Measurements from ENCODE around the gene TRAF2.

DNA sequence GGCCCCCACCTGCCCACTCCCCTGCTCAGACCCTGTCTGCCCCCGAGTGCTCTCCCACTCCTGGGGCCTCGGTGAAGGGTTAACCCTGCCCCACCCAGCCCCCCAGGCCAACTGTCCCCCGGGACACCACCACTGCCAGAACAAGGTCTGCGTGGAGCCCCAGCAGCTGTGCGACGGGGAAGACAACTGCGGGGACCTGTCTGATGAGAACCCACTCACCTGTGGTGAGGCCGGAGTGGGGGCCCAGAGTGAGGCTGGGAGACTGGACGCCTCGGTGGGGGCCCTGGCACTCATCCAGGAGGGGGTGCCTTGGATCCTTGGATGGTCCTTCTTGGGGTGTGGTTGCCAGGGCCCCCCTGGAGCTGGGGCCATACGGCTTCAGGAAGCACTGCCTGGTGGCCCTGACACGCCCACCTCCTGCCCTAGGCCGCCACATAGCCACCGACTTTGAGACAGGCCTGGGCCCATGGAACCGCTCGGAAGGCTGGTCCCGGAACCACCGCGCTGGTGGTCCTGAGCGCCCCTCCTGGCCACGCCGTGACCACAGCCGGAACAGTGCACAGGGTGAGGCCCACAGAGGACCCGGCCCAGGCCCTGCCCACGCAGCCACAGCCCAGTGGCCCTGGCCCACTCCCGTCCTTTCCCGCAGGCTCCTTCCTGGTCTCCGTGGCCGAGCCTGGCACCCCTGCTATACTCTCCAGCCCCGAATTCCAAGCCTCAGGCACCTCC, 32.0 kb upstream of the TRAF2 start:
- TF ChIP-seq, protein P1, sequence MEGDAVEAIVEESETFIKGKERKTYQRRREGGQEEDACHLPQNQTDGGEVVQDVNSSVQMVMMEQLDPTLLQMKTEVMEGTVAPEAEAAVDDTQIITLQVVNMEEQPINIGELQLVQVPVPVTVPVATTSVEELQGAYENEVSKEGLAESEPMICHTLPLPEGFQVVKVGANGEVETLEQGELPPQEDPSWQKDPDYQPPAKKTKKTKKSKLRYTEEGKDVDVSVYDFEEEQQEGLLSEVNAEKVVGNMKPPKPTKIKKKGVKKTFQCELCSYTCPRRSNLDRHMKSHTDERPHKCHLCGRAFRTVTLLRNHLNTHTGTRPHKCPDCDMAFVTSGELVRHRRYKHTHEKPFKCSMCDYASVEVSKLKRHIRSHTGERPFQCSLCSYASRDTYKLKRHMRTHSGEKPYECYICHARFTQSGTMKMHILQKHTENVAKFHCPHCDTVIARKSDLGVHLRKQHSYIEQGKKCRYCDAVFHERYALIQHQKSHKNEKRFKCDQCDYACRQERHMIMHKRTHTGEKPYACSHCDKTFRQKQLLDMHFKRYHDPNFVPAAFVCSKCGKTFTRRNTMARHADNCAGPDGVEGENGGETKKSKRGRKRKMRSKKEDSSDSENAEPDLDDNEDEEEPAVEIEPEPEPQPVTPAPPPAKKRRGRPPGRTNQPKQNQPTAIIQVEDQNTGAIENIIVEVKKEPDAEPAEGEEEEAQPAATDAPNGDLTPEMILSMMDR (IDR thresholded peaks at IDR 0.05; ENCODE audit: low read length), result no peak
- TF ChIP-seq EZH2 (IDR thresholded peaks at IDR 0.05; ENCODE audit: borderline replicate concordance, low read length), result no peak
